ENCODE results near the gene THSD4. TPM values are rescaled to one million over a fixed set of nuclear protein-coding genes. Genes with fewer than 3 reads are reported as not detected.

THSD4 gene
- total RNA-seq, 1 experiment from 2014 or later = 65.4 TPM

DNA sequence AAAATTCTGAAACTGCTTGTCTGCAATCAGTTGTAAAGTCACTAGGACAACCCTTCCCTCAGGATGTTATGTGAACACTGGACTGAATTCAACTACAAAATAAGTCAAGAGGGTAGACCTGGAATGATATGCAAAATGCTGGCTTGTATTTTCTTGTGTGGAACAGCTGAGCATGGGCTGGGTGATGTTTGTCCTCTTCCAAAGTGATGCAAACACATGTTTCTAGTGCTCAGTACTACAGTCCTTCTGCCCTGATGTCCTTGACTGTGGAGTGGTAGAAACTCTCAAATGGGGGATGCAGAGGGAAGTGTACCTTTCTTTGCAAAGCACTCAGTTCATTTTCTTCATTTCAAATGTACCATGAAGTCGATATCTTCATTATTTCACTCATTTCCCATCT is 258.6 kb downstream of the THSD4 start:
- H3K9me3 ChIP-seq (ENCODE audit: control insufficient read depth, insufficient read depth, low read depth, low read length) = no peaks in the 10 kb centered on the region
- TF ChIP-seq, protein P1, sequence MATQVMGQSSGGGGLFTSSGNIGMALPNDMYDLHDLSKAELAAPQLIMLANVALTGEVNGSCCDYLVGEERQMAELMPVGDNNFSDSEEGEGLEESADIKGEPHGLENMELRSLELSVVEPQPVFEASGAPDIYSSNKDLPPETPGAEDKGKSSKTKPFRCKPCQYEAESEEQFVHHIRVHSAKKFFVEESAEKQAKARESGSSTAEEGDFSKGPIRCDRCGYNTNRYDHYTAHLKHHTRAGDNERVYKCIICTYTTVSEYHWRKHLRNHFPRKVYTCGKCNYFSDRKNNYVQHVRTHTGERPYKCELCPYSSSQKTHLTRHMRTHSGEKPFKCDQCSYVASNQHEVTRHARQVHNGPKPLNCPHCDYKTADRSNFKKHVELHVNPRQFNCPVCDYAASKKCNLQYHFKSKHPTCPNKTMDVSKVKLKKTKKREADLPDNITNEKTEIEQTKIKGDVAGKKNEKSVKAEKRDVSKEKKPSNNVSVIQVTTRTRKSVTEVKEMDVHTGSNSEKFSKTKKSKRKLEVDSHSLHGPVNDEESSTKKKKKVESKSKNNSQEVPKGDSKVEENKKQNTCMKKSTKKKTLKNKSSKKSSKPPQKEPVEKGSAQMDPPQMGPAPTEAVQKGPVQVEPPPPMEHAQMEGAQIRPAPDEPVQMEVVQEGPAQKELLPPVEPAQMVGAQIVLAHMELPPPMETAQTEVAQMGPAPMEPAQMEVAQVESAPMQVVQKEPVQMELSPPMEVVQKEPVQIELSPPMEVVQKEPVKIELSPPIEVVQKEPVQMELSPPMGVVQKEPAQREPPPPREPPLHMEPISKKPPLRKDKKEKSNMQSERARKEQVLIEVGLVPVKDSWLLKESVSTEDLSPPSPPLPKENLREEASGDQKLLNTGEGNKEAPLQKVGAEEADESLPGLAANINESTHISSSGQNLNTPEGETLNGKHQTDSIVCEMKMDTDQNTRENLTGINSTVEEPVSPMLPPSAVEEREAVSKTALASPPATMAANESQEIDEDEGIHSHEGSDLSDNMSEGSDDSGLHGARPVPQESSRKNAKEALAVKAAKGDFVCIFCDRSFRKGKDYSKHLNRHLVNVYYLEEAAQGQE (IDR thresholded peaks at IDR 0.05; ENCODE audit: insufficient read depth in 1 of 2, low read depth in 2 of 2, low read length in 1 of 2) = no peak
- TF ChIP-seq, protein P2, sequence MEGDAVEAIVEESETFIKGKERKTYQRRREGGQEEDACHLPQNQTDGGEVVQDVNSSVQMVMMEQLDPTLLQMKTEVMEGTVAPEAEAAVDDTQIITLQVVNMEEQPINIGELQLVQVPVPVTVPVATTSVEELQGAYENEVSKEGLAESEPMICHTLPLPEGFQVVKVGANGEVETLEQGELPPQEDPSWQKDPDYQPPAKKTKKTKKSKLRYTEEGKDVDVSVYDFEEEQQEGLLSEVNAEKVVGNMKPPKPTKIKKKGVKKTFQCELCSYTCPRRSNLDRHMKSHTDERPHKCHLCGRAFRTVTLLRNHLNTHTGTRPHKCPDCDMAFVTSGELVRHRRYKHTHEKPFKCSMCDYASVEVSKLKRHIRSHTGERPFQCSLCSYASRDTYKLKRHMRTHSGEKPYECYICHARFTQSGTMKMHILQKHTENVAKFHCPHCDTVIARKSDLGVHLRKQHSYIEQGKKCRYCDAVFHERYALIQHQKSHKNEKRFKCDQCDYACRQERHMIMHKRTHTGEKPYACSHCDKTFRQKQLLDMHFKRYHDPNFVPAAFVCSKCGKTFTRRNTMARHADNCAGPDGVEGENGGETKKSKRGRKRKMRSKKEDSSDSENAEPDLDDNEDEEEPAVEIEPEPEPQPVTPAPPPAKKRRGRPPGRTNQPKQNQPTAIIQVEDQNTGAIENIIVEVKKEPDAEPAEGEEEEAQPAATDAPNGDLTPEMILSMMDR (IDR thresholded peaks at IDR 0.05) = no peak
- no peak for TF ChIP-seq POLR2AphosphoS5 (IDR thresholded peaks at IDR 0.05; ENCODE audit: low read depth, low read length)
- TF ChIP-seq SIN3A (IDR thresholded peaks at IDR 0.05; ENCODE audit: borderline replicate concordance, insufficient read depth, low read depth, low read length) = no peak
- no peak for TF ChIP-seq TCF7L2 (IDR thresholded peaks at IDR 0.05; ENCODE audit: low read depth, low read length)
- BruUV-seq (replicated peaks) = no TSS peak
- no peaks in the 10 kb centered on the region for H3K27me3 ChIP-seq (ENCODE audit: control insufficient read depth, insufficient read depth, low read length)
- intact Hi-C loops (cut with micrococcal nuclease; ENCODE audit: unreplicated experiment) (no loop called here), in situ Hi-C loops (cut with HindIII; ENCODE audit: low pct_unique_long_range_greater_than_20kb, low sequenced_read_pairs) (no loop called here)
- ChIA-PET CTCF (no interaction called here), POLR2A (no interaction called here)
- H3K36me3 ChIP-seq (ENCODE audit: control insufficient read depth, insufficient read depth, low read length) = no peaks in the 10 kb centered on the region
- no peak overlapping the region for H3K27ac ChIP-seq (ENCODE audit: low read length)
- H3K4me1 ChIP-seq (ENCODE audit: control insufficient read depth, insufficient read depth, low read length) = no peaks in the 10 kb centered on the region
- H3K4me3 ChIP-seq (ENCODE audit: low read depth in 2 of 2, low read length in 2 of 2) = no peak overlapping the region
- ATAC-seq (no peak), DNase-seq (ENCODE audit: low read depth, low spot score) (no peak)

GRCh38 chr15:71374607-71375352 is 259.5 kb downstream of the THSD4 start:
- POLR2A ChIA-PET = no interaction called here
- in situ Hi-C loops (cut with HindIII; ENCODE audit: low pct_unique_long_range_greater_than_20kb, low sequenced_read_pairs) (no loop called here), intact Hi-C loops (cut with micrococcal nuclease; ENCODE audit: unreplicated experiment) (no loop called here)
- no TSS peak for BruUV-seq (replicated peaks)
- ATAC-seq = no peak
- CTCF ChIA-PET = no interaction called here
- Histone ChIP-seq H3K27ac (ENCODE audit: low read length) (no peak overlapping the region), H3K4me1 (ENCODE audit: control insufficient read depth, insufficient read depth, low read length) (no peaks in the 10 kb centered on the region), H3K27me3 (ENCODE audit: control insufficient read depth, insufficient read depth, low read length) (no peaks in the 10 kb centered on the region), H3K36me3 (ENCODE audit: control insufficient read depth, insufficient read depth, low read length) (no peaks in the 10 kb centered on the region), H3K4me3 (ENCODE audit: low read depth in 2 of 2, low read length in 2 of 2) (no peak overlapping the region), H3K9me3 (ENCODE audit: control insufficient read depth, insufficient read depth, low read depth, low read length) (no peaks in the 10 kb centered on the region)
- DNase-seq (ENCODE audit: low read depth, low spot score) = no peak
- TF ChIP-seq, protein P1 (IDR thresholded peaks at IDR 0.05; ENCODE audit: insufficient read depth in 1 of 2, low read depth in 2 of 2, low read length in 1 of 2) = no peak
- no peak for TF ChIP-seq SIN3A (IDR thresholded peaks at IDR 0.05; ENCODE audit: borderline replicate concordance, insufficient read depth, low read depth, low read length)
- TF ChIP-seq, protein P2 (IDR thresholded peaks at IDR 0.05) = no peak
- TF ChIP-seq POLR2AphosphoS5 (IDR thresholded peaks at IDR 0.05; ENCODE audit: low read depth, low read length) = no peak
